DMS153 (cell line): ENCODE results near the gene MINDY4.

ENCODE experiments used
- DNase-seq: peaks from one replicate; lab custom pipeline; 2025; lab: John Stamatoyannopoulos, UW

Gene MINDY4

GRCh38 chr7:30855936-30856335 is 84.7 kb downstream of the MINDY4 start:
- DNase-seq = no peak

DNA sequence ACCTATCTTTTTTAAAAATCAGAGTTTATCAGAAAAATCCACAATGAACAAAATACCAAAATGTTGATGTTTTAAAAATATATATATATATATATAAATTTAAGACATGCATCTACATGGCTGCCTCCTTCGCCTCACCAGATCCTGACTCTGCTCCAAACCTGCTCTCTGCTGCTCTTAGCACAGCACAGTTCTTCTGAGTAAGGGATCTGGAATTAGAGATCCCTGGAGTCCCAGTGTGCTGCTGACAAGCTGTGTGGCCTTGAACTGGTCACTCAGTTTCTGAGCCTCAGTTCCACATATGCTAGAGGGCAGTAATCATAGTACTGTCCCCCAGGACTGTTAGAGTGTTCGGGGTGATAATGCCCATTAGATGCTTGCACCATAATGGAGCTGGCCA is 87.4 kb downstream of the MINDY4 start:
- no peak for DNase-seq

GRCh38 chr7:30859202-30859939 is 88.2 kb downstream of the MINDY4 start:
- no peak for DNase-seq

DNA sequence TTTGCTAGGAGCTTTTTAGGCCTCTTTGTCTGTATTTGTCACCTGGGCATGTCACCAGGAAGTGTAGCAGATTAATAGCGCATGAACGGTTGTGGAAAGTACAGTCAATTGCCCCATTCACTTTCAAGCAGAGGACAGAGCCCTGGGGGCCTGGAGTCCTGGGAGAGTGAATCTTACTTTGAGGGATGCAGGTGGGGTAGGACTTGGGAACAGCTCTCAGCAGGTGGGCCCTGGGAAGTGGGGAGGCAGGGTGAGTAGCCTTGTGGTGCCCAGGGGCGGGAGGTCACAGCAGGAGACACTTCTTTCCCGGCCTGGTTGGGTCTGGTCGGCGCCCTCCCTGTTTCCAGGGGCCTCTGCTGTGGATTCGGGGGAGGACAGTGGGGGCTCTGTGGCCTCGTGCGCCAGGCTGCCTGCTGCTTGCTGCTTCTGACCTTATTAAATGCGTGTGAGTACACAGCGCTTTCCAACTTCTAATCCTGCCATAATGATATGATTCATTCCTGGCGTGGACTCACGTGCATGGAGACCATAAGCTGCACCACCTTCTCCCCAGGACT is 88.8 kb downstream of the MINDY4 start:
- DNase-seq = peak; percentile 28

DNA sequence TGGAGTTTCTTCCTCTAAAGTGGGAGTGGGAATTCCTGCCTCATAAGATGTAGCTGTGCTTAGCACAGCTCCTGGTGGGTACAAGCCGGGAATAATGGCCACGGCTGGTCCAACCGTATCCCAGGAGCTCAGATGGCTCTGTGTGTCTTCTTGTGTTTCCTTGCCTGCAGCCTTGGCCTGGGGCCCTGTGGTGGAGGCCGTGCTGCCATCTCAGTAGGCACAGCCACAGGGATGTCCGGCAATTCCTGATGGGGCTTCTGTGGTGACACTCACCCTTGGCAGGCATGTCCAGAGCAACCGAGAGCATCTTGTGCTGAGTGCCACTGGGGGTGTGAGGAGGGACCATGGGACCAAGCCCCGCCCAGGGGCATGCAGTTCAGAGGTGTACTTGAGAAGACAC is 90.4 kb downstream of the MINDY4 start:
- DNase-seq = no peak

DNA sequence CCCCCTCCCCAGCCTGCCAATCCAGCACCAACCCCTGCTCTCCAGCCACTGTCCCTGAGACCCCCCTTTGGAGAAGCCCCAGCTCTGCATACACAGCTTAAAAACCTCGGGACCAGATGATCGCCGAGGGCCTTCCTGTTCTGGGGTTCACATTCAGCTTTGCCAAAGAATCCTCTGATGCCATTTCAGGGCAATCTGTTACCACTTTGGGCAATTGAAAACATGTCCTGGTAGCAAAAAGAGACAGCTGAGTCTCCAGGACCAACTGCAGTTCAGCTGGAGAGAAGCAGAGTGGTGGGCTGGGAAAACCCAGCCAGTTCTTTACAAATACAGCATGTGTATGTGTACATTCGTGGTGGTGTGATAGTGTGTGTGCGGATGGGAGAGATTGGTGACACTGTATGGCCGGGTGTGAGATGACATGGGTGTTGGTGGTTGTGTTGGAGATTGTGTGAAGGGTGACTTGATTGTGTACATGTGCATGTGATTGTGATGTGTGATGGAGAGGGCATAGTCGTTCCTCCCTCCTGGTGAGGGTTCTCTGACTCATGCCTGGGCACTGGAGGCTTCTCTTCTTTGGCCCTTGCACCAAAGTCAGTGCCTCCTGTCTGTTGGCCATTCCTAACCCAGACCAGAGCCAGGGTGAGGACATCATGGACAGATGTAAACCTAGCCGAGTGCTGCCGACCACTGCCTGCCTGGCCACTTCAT is 91.9 kb downstream of the MINDY4 start:
- no peak for DNase-seq

DNA sequence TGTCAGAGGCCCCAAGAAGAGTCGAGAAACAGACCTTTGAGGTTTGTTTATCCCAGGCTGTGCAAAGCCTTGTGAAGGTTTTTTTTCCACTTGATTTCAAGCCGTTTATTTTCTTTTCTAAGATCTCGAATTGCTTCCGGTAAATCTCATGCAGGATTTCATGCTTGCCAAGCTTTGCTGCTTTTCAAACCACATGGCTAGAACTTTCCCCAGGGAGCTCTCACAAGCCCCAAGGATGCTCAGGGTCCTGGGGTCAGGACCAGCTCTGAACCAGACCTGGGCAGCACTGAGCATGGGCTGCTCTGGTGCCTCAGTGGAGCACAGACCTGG is 92.5 kb downstream of the MINDY4 start:
- DNase-seq = no peak

- no peak for DNase-seq
These were observed 92.9 kb downstream of the MINDY4 start for GRCh38 chr7:30864101-30864500.

DNA sequence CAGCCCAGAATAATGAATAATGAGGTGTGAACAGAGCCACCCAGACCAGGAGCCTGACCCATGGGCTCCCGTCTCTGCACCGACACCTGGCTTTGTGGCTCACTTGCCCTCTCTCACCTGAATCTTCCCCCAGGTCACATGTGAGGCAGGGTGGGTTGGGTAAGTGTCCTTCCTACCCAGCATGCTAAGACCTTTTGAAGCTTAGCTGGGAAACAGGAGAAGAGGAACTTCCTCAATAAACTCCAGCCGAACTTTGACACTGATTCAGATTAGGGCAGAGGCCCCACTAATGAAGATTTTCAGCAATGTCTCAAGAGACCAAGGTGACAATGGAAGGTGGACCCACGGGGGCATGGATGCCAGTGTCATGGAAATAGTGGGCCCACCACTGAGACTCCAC is 93.9 kb downstream of the MINDY4 start:
- no peak for DNase-seq

DNA sequence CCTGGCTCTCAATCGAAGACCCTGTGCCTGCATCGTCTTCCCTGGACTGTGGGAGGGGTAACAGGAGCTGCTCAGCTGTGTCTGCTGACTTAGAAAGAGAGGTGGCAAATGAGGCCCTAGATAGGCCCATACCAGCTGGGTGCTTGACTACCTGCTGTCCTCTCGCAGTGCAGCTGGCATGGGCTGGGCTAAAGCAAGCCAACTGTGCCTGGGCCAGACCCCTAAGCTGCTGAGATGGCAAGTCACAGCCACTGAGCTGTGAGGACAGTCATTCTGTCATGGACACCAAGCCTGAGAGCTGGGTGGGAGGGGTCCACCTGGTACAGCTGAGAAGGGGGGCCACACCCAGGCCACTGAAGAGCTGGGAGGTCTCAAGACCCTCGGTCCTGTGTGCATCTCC is 94.6 kb downstream of the MINDY4 start:
- DNase-seq = no peak

- no peak for DNase-seq
These were observed 95.7 kb downstream of the MINDY4 start for GRCh38 chr7:30866939-30867338.

DNA sequence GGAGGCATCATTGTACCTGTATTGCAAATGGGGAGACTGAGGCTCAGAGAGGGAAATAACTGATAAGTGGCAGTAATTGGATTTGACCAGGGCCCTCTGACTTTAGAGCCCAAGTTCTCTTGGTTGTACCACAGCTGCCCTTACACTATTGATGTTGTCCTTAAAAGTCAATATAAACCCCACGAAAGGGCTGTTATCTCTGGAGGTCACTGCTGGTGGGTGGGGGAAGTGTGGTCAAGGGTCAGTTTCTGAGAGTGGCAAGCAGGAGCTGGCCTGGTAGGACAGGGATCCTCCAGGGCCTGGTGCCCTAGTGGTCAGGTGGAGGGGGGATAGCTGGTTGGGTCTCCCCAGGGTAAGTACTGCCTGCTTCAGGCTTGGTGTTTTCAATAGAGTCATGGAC is 96.3 kb downstream of the MINDY4 start:
- no peak for DNase-seq

GRCh38 chr7:30869794-30870611 is 98.8 kb downstream of the MINDY4 start:
- no peak for DNase-seq

- no peak for DNase-seq
These were observed 99.8 kb downstream of the MINDY4 start for GRCh38 chr7:30870821-30871518.

DNA sequence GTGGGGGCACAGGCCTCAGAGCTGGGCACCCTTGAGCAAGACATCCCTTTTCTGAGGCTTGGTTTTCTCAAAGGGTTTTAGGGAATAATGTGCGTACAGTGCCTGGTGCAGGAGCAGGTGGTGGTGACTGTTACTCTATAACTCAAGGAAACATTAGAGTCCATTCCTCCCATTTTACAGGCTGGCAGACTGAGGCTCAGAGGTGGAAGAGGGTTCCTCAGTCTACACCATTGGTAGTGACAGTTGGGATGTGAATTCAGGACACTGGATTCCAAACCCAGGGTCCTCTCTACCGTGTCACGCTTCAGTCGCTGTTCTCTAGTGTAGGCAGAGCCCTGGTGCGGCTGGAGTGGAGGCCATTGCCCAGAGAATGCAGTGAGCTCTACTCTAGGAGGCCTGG is 100.4 kb downstream of the MINDY4 start:
- no peak for DNase-seq

- no peak for DNase-seq
These were observed 102.0 kb downstream of the MINDY4 start for GRCh38 chr7:30873207-30873606.

- no peak for DNase-seq
These were observed 102.4 kb downstream of the MINDY4 start for GRCh38 chr7:30873656-30874055.

DNA sequence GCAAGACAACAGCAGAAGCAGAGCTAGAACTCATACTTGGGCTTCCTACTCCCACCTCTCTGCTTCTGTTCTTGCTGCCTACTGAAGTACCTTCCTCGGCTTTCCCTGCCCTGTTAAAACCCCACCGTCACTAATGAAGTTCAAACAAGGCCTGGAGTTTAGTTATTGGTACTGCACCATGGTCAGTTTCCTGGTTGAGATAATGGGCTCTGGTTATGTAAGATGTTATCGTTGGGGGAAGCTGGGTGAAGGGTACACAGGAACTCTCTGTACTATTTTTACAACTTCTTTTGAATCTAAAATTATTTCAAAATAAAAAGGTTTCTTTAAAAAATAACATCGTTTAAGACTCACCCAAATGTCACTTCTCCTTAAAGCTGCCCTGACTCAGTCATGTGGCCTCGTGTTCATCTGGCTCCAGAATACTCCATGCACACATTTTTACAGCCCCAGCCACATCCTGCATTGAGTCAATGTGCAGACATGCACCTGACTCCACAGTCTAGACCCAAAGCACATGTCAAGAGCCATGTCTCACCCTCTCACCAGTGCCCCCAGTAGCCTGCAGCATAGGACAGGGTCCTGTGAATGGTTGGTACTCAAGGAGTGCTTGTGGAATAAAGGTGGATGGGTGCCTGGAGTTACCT is 103.6 kb downstream of the MINDY4 start:
- DNase-seq = no peak

GRCh38 chr7:30877015-30877769 is 106.0 kb downstream of the MINDY4 start:
- DNase-seq = no peak

DNA sequence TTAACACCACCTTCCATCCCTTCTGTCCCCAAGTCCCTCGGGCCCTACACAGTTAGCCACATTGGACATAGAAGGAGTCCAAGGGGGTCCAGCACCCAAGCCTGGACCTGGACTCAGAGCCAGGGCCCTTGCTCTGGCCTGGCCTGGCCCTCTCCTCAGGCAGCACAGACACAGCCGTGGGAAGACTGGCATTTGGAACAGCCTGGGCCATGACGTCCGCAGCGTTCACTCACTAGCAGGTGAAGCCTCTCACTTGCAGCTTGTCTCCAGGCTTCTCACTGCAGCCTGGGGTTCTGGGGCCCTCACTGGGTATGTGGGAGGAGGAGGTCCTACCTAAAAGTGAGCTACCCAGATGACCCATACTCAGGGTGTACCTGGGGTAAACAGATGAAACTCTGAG is 106.8 kb downstream of the MINDY4 start:
- DNase-seq = no peak
